ENCODE measurements around the gene CDA. TPM values are rescaled to one million over a fixed set of nuclear protein-coding genes. Genes with fewer than 3 reads are reported as not detected.

The CDA gene
- total and polyA plus RNA-seq, 2 of the 8 experiments (the other 6 are each of a cell fraction or from before 2014, with no cell fraction given): 4.4 to 11.3 TPM

GRCh38 chr1:20616847-20617487, 28.1 kb downstream of the CDA start:
- H2AK5ac ChIP-seq (ENCODE audit: low read depth, low read length): no peak overlapping the region
- H4K8ac ChIP-seq (ENCODE audit: extremely low read depth, insufficient read depth, low read length): no peak overlapping the region
- H2AFZ ChIP-seq (ENCODE audit: low read length): no peak overlapping the region
- H3K79me1 ChIP-seq (ENCODE audit: low read depth, low read length): no peaks in the 10 kb centered on the region
- no peaks in the 10 kb centered on the region for H3K23me2 ChIP-seq (ENCODE audit: low read depth, low read length)
- H4K5ac ChIP-seq (ENCODE audit: insufficient read length, low read depth, low read length): no peak overlapping the region
- H3K4me2 ChIP-seq (ENCODE audit: insufficient read depth in 1 of 2, low read depth in 2 of 2, low read length in 2 of 2): no peak overlapping the region
- H3K14ac ChIP-seq (ENCODE audit: insufficient read length): no peak overlapping the region
- DNase-seq (ENCODE audit: low read depth in 1 of 2, low spot score in 2 of 2): no peak
- no peak overlapping the region for H2BK12ac ChIP-seq (ENCODE audit: low read depth, low read length)
- FAIRE-seq: no peak
- no peaks in the 10 kb centered on the region for H3K79me2 ChIP-seq (ENCODE audit: control insufficient read depth in 1 of 2, insufficient read depth in 2 of 2, low read length in 2 of 2)
- H3K4ac ChIP-seq (replicated peaks; ENCODE audit: insufficient read length, low read depth, low read length): no peak overlapping the region
- no peak overlapping the region for H3K18ac ChIP-seq (ENCODE audit: extremely low read depth, low read length)
- no peak overlapping the region for H2BK120ac ChIP-seq (replicated peaks; ENCODE audit: low read depth, low read length)
- ChIA-PET POLR2A (ENCODE audit: partially characterized antibody) (interaction anchor here (0.8 kb wide), 1 partner anchor 10 kb away, joined by 3 read pairs; no protein-coding TSS in a partner anchor), CTCF (ENCODE audit: partially characterized antibody) (interaction anchor here (1.5 to 2.4 kb wide), 2 partner anchors 13 to 16 kb away, joined by 5 to 13 read pairs; partner anchors contain the start of gene PINK1)
- H3K9me3 ChIP-seq (ENCODE audit: insufficient read depth in 2 of 2, low read depth in 1 of 2, low read length in 1 of 2): no peaks in the 10 kb centered on the region
- no peak overlapping the region for H4K91ac ChIP-seq (replicated peaks; ENCODE audit: insufficient read length, low read length)
- H3K9ac ChIP-seq (replicated peaks in 1 of 4; ENCODE audit: extremely low read depth in 1 of 4, low read depth in 3 of 4, low read length in 3 of 4): no peak overlapping the region
- 82% methylated on average over 3 of the region's 3 CpGs; no CpG with 5 or more reads in 1 of the 2 experiments for WGBS, 2 experiments (ENCODE audit: extremely low coverage in 1 of 2, insufficient coverage in 1 of 2, insufficient read length in 1 of 2, insufficient replicate concordance in 2 of 2, low coverage in 1 of 2, low lambda C conversion rate in 2 of 2, missing lambda C conversion rate in 1 of 2)
- H2BK5ac ChIP-seq (ENCODE audit: low read depth, low read length): no peak overlapping the region
- no peak overlapping the region for H2BK15ac ChIP-seq (ENCODE audit: low read length)
- peaks cover 0 to 5% (median under 1%) of the 10 kb centered on the region in 4 experiments; a peak in 3 of 7 replicates for H3K4me1 ChIP-seq (replicated peaks in 1 of 4; ENCODE audit: control insufficient read depth in 3 of 4, insufficient read depth in 4 of 4, low read length in 3 of 4)
- H3K56ac ChIP-seq (replicated peaks; ENCODE audit: insufficient read length, low read depth, low read length): no peak overlapping the region
- no peaks in the 10 kb centered on the region for H4K20me1 ChIP-seq (replicated peaks in 1 of 2; ENCODE audit: control insufficient read depth in 1 of 2, insufficient read depth in 2 of 2, low read length in 2 of 2)
- no peak overlapping the region for H3K23ac ChIP-seq (ENCODE audit: insufficient read length)
- H3K4me3 ChIP-seq (ENCODE audit: extremely low read depth in 1 of 4, insufficient read depth in 2 of 4, low read depth in 3 of 4, low read length in 4 of 4): no peak overlapping the region
- no peak overlapping the region for H2BK20ac ChIP-seq (ENCODE audit: low read length)
- H3K27me3 ChIP-seq (replicated peaks in 1 of 4; ENCODE audit: control insufficient read depth in 3 of 4, extremely low read depth in 1 of 4, insufficient read depth in 3 of 4, low read length in 3 of 4): no peaks in the 10 kb centered on the region
- H3K36me3 ChIP-seq (ENCODE audit: control insufficient read depth in 2 of 4, insufficient read depth in 4 of 4, low read length in 3 of 4): no peaks in the 10 kb centered on the region
- no peak overlapping the region for H3K27ac ChIP-seq (ENCODE audit: low read depth, low read length)
- TF ChIP-seq GTF2F1 (IDR thresholded peaks at IDR 0.05; ENCODE audit: borderline replicate concordance, low read depth, low read length): no peak
- TF ChIP-seq SIX5 (IDR thresholded peaks at IDR 0.05; ENCODE audit: low read depth, low read length): no peak
- TF ChIP-seq YY1 (IDR thresholded peaks at IDR 0.05; ENCODE audit: low read depth, low read length): no peak
- TF ChIP-seq CHD2 (IDR thresholded peaks at IDR 0.05; ENCODE audit: low read length): no peak
- TF ChIP-seq ZNF274 (IDR thresholded peaks at IDR 0.05; ENCODE audit: borderline replicate concordance, extremely low read depth, low read length): no peak
- TF ChIP-seq TEAD4 (IDR thresholded peaks at IDR 0.05; ENCODE audit: low read depth, low read length): no peak
- TF ChIP-seq JUN (IDR thresholded peaks at IDR 0.05; ENCODE audit: low read depth, low read length): no peak
- TF ChIP-seq SP4 (IDR thresholded peaks at IDR 0.05; ENCODE audit: low read length): no peak
- TF ChIP-seq NRF1 (IDR thresholded peaks at IDR 0.05; ENCODE audit: low read depth, low read length): no peak
- TF ChIP-seq ATF3 (IDR thresholded peaks at IDR 0.05; ENCODE audit: insufficient read depth, low read depth, low read length): no peak
- no peak for TF ChIP-seq TBP (IDR thresholded peaks at IDR 0.05; ENCODE audit: low read depth, low read length)
- TF ChIP-seq TAF7 (optimal IDR thresholded peaks at IDR 0.05; ENCODE audit: borderline replicate concordance, low read depth, low read length): no peak
- TF ChIP-seq NANOG (IDR thresholded peaks at IDR 0.05; ENCODE audit: insufficient read depth, low read depth, low read length, poor library complexity, severe bottlenecking): no peak

Data from H1 (cell line).